Naive thymus-derived CD8-positive, alpha-beta T cell (primary cell): Measurements from ENCODE around the gene WSB1. TPM values are rescaled to one million over a fixed set of nuclear protein-coding genes. Genes with fewer than 3 reads are reported as not detected.
A peak's percentile ranks its signal among the peaks of the same experiment; 100 is the strongest.

Source experiments
- ATAC-seq, 2 donors: fragments of 150-1000 bp; cut with Tn5 transposase in 1 of 2; sonication (Bioruptor Pico), chemical (Tn5 transposase) in 1 of 2; 1 replicate in 1 of 2; 2 replicates in 1 of 2; pipeline ENCODE4 v1.10.0; 2021; ENCODE audit warnings: mild to moderate bottlenecking in 2 of 2, moderate library complexity in 2 of 2
- POLR2A ChIA-PET: fragments of 350-600 bp; sonication (Branson Sonifier 250); formaldehyde crosslinking; loops from one replicate; lab custom pipeline; 2021; ENCODE audit warnings: antibody characterized with exemption; lab: Charles Lee
- DNase-seq, 10 donors: peaks; one replicate each; pipeline versions ENCODE4 v3.0.0 to v3.0.0-alpha.2; 2020 to 2022
- H3K27ac Mint-ChIP-seq, 10 donors: one replicate each; pipeline ENCODE4 v1.8.0; 2020 to 2022; ENCODE audit warnings: mild to moderate bottlenecking in 10 of 10, mixed read lengths in 10 of 10, moderate library complexity in 4 of 10, inconsistent platforms in 1 of 10
- H3K27me3 Mint-ChIP-seq, 5 donors: one replicate each; pipeline ENCODE4 v1.8.0; 2021 to 2022; ENCODE audit warnings: mixed read lengths in 5 of 5
- H3K36me3 Mint-ChIP-seq, 3 donors: one replicate each; pipeline ENCODE4 v1.8.0; 2020 to 2022; ENCODE audit warnings: mixed read lengths in 3 of 3, mild to moderate bottlenecking in 2 of 3, inconsistent platforms in 1 of 3
- H3K4me1 Mint-ChIP-seq, 4 donors: one replicate each; pipeline ENCODE4 v1.8.0; 2021 to 2022; ENCODE audit warnings: mixed read lengths in 4 of 4
- H3K4me3 Mint-ChIP-seq, 10 donors: one replicate each; pipeline ENCODE4 v1.8.0; 2020 to 2022; ENCODE audit warnings: mild to moderate bottlenecking in 10 of 10, mixed read lengths in 10 of 10, moderate library complexity in 6 of 10, inconsistent platforms in 1 of 10
- H3K9me3 Mint-ChIP-seq, 9 donors: one replicate each; pipeline ENCODE4 v1.8.0; 2020 to 2022; ENCODE audit warnings: mixed read lengths in 9 of 9, mild to moderate bottlenecking in 3 of 9, inconsistent platforms in 1 of 9, moderate library complexity in 1 of 9
- polyA plus RNA-seq, 3 donors: library from polyadenylated mRNA; unstranded; fragments of 300-500 nt; fragmentation: Illumina TruSeq; gene quantifications; one replicate each; pipeline ENCODE4 v1.2.3, GENCODE V29; 2021
- total RNA-seq, 8 experiments: library from RNA in 2 of 8; stranded (reverse) in 2 of 8; gene quantifications; one replicate each; pipeline ENCODE4 v1.2.3 and lab custom pipeline; 2021 to 2026

The WSB1 gene
- total and polyA plus RNA-seq, 5 experiments from 2014 or later: 128 to 186 (median 154) TPM

DNA sequence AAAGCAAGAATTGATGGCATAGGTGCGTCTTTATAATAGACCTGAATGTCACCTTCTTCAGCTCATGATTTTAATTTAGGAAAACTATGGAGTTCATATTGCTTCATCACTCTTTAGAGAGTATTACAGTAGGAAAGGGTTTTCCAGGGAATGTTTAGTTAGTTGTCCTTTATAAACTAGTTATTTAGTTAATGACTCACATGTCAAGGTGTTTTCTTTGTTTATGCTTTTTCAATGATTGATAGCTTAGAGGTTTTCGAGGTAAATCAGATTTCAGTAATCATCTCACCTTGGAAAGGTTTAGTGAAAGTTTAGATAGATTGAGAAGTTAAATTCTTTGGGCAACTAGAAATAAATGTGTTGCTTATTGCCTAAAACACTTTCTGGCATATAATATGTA is 9.8 kb downstream of the WSB1 start:
- no peak for DNase-seq
- no peak for ATAC-seq
- peaks cover 0 to 63% (median 4%) of the 10 kb centered on the region in 3 donors for H3K36me3 Mint-ChIP-seq
- no peaks in the 10 kb centered on the region for H3K27me3 Mint-ChIP-seq
- H3K4me1 Mint-ChIP-seq: peaks cover 17 to 52% (median 43%) of the 10 kb centered on the region in 4 donors
- H3K4me3 Mint-ChIP-seq: no peak overlapping the region
- H3K9me3 Mint-ChIP-seq: no peaks in the 10 kb centered on the region
- peak overlapping the region in 2 of 10 donors; percentile 15 to 19 for H3K27ac Mint-ChIP-seq
- POLR2A ChIA-PET: interaction anchor here (2.8 kb wide), 1 partner anchor 10 kb away, joined by 15 read pairs; the partner anchor contains the start of gene WSB1

DNA sequence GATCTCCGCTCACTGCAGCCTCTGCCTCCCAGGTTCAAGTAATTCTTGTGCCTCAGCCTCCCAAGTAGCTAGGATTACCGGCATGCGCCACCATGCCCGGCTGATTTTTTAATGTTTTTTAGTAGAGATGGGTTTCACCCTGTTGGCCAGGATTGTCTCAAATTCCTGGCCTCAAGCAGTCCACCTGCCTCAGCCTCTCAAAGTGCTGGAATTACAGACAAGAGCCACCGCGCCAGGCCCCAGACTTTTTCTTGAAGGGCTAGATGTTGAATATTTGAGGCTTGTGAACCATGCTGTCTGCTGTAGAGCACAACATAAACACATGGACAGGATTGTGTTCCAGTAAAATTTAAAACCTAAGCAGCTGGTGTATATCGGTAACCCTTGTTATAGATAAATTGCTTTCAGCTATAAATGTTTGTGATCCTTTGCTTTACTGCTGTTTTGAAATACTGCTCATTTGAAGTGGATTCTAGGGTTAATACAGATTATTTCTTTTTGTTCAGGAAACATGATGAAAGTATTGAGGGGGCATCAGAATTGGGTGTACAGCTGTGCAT is 12.4 kb downstream of the WSB1 start:
- Mint-ChIP-seq H3K36me3 (peaks cover 0 to 84% (median 14%) of the 10 kb centered on the region in 3 donors), H3K27ac (peak overlapping the region in 5 of 10 donors; percentile 17 to 56 (median 40))
- POLR2A ChIA-PET: interaction anchor here (1.2 kb wide), 1 partner anchor 12 kb away, joined by 6 read pairs; the partner anchor contains the start of gene WSB1

DNA sequence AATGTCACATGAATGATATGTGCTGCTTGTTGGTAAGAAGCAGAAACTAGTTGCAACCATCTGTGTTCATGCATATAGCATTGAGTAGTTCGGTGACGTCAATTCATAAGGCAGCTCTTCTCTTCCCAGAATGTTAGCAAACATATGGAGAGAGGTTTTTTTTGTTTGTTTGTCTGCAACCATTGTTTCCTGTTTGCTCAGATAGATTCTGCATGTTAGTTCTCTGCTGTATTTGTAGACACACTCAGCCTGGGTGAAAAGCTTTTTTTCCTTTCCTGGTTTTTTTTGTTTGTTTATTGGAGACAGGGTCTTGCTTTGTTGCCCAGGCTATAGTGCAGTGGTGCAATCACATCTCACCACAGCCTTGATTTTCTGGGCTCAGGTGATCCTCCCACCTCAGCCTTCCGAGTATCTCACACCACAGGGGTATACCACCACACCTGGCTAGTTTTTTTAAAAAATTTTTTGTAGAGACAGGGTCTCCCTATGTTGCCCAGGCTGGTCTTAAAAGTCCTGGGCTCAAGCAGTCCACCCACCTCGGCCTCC is 16.7 kb downstream of the WSB1 start:
- H3K4me1 Mint-ChIP-seq: peaks cover 0 to 4% (median 1%) of the 10 kb centered on the region in 4 donors
- no peak overlapping the region for H3K4me3 Mint-ChIP-seq
- no peaks in the 10 kb centered on the region for H3K27me3 Mint-ChIP-seq
- peaks cover 9 to 90% (median 23%) of the 10 kb centered on the region in 3 donors for H3K36me3 Mint-ChIP-seq
- H3K27ac Mint-ChIP-seq: peak overlapping the region in 3 of 10 donors; percentile 11 to 76 (median 56)
- ATAC-seq (no peak), DNase-seq (no peak)
- no peaks in the 10 kb centered on the region for H3K9me3 Mint-ChIP-seq
- POLR2A ChIA-PET: interaction anchor here (0.6 kb wide), 1 partner anchor 17 kb away, joined by 3 read pairs; no protein-coding TSS in a partner anchor

More for the DNA sequence above, 12.4 kb downstream of the WSB1 start:
- ATAC-seq: no peak
- no peak for DNase-seq
- Mint-ChIP-seq H3K4me3 (no peak overlapping the region), H3K4me1 (peaks cover 7 to 28% (median 22%) of the 10 kb centered on the region in 4 donors), H3K9me3 (no peaks in the 10 kb centered on the region), H3K27me3 (no peaks in the 10 kb centered on the region)

DNA sequence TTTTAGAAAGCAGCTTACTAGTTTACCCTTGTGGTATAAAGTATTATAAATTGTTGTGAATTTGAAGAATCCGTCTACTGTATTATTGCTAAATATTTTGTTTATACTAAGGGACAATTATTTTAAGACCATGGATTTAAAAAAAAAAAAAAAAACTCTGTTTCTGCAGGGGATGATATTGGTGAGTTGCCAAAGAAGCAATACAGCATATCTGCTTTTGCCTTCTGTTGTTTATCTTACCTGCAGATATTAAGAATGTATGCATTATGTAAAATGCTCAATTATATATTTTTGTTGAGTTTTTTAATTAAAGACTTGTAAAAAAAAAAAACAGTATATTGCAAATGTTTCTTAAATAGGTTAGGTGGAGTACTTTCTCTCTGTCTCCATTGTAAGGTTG is 19.4 kb downstream of the WSB1 start:
- POLR2A ChIA-PET: interaction anchor here (0.7 to 2.6 kb wide), 3 partner anchors 13 to 124 kb away, joined by 3 to 8 read pairs (median 4); partner anchors contain the start of gene WSB1
- Mint-ChIP-seq H3K27me3 (no peaks in the 10 kb centered on the region), H3K27ac (peak overlapping the region in 2 of 10 donors; percentile 15 to 67), H3K4me1 (no peaks in the 10 kb centered on the region), H3K4me3 (no peak overlapping the region), H3K36me3 (peaks cover 9 to 86% (median 19%) of the 10 kb centered on the region in 3 donors), H3K9me3 (no peaks in the 10 kb centered on the region)
- ATAC-seq (no peak), DNase-seq (no peak)

DNA sequence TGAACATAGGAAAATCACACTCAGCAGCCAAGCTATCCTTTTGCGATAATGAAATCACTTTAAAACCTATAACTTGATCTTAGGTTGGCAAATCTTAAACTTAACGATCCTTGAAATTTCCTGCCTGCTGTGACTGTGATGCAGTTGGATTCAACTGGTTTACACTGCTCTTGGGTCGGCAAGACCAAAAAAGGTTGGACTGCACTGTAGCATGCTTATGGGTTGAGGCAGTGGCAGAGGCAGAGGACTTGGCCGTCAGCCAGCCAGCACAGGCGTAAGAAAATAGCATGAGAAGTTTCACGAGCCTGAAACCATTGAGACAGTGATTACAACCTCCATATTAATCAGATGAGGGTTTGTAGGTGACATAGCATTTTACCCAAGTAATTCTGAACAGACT is 21.4 kb downstream of the WSB1 start:
- POLR2A ChIA-PET: interaction anchor here (2.6 kb wide), 1 partner anchor 21 kb away, joined by 8 read pairs; the partner anchor contains the start of gene WSB1
- Mint-ChIP-seq H3K9me3 (no peaks in the 10 kb centered on the region), H3K27me3 (no peaks in the 10 kb centered on the region), H3K4me1 (no peaks in the 10 kb centered on the region), H3K27ac (peak overlapping the region in 1 of 10 donors; percentile 29), H3K4me3 (no peak overlapping the region), H3K36me3 (peaks cover 9 to 71% (median 15%) of the 10 kb centered on the region in 3 donors)
- DNase-seq (no peak), ATAC-seq (no peak)

DNA sequence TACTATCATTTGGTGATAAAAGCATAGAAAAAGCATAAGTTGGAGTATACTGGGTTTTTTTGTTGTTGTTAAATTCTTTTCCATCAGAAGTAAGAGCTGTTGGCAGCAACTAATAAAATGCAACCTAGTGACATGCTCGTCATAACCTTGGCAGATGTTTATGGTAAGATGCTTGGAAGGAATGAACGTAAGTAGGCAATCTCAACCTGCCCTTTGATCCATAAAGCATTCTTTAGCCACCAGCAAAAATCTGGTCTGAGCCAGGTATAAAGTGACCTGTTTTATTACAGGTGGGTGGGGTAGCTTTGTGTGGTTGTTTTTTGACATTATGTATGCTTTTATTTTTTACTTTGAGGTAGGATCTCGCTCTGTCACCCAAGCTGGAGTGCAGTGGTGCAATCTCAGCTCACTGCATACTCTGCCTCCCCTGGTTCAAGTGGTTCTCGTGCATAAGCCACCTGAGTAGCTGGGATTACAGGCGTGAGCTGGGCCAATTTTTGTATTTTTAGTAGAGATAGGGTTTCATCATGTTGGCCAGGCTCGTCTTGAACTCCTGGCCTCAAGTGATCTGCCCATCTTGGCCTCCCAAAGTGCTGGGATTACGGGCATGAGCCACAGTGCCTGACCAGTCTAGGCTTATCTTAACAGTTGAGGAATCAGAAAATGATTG is 22.0 kb downstream of the WSB1 start:
- Mint-ChIP-seq H3K27me3 (no peaks in the 10 kb centered on the region), H3K36me3 (peaks cover 9 to 65% (median 10%) of the 10 kb centered on the region in 3 donors), H3K4me1 (no peaks in the 10 kb centered on the region), H3K4me3 (no peak overlapping the region), H3K9me3 (no peaks in the 10 kb centered on the region), H3K27ac (peak overlapping the region in 2 of 10 donors; percentile 15 to 29)
- POLR2A ChIA-PET: interaction anchor here (2.6 kb wide), 1 partner anchor 22 kb away, joined by 8 read pairs; the partner anchor contains the start of gene WSB1
- ATAC-seq (no peak), DNase-seq (no peak)

DNA sequence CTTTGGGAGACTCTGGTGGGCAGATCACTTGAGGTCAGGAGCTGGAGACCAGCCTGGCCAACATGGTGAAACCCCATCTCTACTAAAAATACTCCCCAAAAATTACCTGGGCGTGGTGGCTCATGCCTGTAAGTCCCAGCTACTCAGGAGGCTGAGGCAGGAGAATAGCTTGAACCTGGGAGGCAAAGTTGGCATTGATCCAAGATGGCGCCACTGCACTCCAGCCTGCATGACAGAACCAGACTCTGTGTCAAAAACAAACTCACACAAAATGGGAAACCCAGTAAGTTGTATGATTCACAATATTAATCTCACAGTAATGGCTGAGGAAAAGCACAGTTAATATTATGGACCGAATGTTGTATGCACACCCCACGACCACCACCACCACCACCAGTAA is 24.3 kb downstream of the WSB1 start:
- Mint-ChIP-seq H3K4me3 (no peak overlapping the region), H3K9me3 (no peaks in the 10 kb centered on the region), H3K27me3 (no peaks in the 10 kb centered on the region), H3K4me1 (no peaks in the 10 kb centered on the region), H3K27ac (peak overlapping the region in 1 of 10 donors; percentile 48), H3K36me3 (peaks cover 5 to 45% (median 5%) of the 10 kb centered on the region in 3 donors)
- peak in 1 of 2 donors; percentile 21 for ATAC-seq
- DNase-seq: no peak
- POLR2A ChIA-PET: no interaction called here

DNA sequence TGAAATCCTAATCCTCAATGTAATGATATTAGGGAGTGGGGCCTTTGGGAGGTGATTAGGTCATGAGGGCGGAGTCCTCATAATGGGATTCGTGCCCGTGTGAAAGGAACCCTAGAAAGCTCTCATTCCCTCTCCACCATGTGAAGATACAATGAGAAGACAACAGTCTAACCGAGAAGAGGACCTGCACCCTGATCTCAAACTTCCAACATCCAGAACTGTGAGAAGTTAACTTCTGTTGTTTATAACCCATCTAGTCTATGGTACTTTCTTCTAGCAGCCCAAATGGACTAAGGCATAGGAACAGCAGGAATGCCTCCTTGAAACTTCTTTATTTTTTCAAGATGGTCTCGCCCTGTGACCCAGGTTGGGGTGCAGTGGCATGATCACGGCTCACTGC is 24.7 kb downstream of the WSB1 start:
- no peaks in the 10 kb centered on the region for H3K27me3 Mint-ChIP-seq

DNA sequence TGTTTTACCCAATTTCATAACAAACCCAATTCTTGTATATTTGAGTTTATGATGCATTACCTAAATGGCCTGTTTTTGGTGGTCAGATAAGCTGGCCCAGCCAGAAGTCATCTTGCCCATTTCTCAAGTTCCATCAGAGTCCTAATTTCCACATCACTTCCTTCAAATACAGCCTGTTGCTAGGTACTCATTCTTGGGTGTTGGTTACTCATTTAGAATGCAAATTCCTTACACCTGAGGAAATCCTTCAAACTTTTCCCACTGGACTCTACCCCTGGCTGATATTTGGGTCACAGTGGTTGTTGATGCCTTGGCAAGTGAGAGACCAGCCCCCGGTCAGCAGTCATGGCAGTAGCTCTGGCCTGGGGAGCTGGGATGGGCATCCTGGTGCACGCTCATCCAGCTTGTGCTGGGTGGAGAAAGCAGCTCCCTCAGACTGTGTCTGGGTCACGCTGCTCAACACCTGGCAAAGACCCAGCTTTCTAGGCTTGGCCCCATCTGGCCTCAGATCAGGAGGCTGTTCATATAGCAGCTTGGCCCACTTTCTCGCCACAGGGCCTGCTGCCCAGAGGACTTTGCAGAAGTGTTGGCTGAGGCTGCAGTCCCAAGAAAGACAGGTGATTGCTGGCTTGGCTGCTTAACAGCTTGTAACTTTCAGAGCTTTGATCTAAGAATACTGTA is 25.8 kb downstream of the WSB1 start:
- no peak for DNase-seq
- peak in 1 of 2 donors; percentile 28 for ATAC-seq
- POLR2A ChIA-PET: interaction anchor here (0.9 kb wide), 1 partner anchor 26 kb away, joined by 3 read pairs; the partner anchor contains the start of gene WSB1
- Mint-ChIP-seq H3K9me3 (no peaks in the 10 kb centered on the region), H3K36me3 (peaks cover 5 to 32% (median 5%) of the 10 kb centered on the region in 3 donors), H3K27ac (peak overlapping the region in 6 of 10 donors; percentile 11 to 60 (median 48)), H3K27me3 (no peaks in the 10 kb centered on the region), H3K4me1 (no peaks in the 10 kb centered on the region), H3K4me3 (no peak overlapping the region)

More for the DNA sequence above, 24.7 kb downstream of the WSB1 start:
- no peak overlapping the region for H3K4me3 Mint-ChIP-seq
- no peaks in the 10 kb centered on the region for H3K4me1 Mint-ChIP-seq
- DNase-seq (no peak), ATAC-seq (peak in 1 of 2 donors; percentile 12)
- H3K36me3 Mint-ChIP-seq: peaks cover 5 to 42% (median 5%) of the 10 kb centered on the region in 3 donors
- H3K27ac Mint-ChIP-seq: peak overlapping the region in 4 of 10 donors; percentile 48 to 72 (median 52)
- POLR2A ChIA-PET: no interaction called here
- H3K9me3 Mint-ChIP-seq: no peaks in the 10 kb centered on the region

DNA sequence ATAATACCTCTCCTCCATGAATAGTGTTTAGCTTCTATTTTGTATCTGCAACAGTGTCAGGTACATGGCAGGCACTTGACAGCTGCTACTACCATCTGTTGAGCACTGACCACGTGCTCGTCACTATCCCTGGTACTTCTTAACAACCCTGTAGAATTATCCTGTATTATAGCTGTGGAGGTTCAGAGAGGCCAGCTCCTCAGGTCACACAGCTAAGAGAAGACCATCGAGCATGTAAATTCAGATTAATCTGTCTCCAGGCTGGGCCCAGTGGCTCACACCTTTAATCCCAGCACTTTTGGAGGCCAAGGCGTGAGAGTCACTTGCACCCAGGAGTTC is 26.3 kb downstream of the WSB1 start:
- ATAC-seq: no peak
- Mint-ChIP-seq H3K27me3 (no peaks in the 10 kb centered on the region), H3K4me1 (no peaks in the 10 kb centered on the region), H3K9me3 (no peaks in the 10 kb centered on the region), H3K4me3 (no peak overlapping the region), H3K36me3 (peaks cover 0 to 27% (median 2%) of the 10 kb centered on the region in 3 donors), H3K27ac (peak overlapping the region in 4 of 10 donors; percentile 44 to 74 (median 59))
- POLR2A ChIA-PET: interaction anchor here (0.9 kb wide), 1 partner anchor 26 kb away, joined by 3 read pairs; the partner anchor contains the start of gene WSB1
- no peak for DNase-seq

DNA sequence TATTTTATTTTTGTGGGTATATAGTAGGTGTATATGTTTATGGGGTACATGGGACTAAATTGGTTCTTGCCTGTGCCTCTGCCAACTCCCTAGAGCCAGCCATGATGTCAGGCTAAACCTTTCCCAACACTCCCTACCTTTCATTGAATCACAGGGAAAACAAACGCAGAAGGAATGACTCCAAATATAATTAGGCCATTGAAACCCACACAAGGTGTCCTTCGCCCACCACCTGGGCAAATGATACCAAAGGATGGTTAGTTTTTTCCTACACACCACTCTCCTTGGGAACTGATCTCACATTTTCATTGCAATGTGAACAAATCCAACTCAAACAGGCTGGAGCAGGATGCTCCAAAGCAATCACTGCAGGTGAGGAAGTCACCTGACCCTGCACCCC is 27.5 kb downstream of the WSB1 start:
- Mint-ChIP-seq H3K9me3 (no peaks in the 10 kb centered on the region), H3K4me3 (no peak overlapping the region)
- POLR2A ChIA-PET: no interaction called here

DNA sequence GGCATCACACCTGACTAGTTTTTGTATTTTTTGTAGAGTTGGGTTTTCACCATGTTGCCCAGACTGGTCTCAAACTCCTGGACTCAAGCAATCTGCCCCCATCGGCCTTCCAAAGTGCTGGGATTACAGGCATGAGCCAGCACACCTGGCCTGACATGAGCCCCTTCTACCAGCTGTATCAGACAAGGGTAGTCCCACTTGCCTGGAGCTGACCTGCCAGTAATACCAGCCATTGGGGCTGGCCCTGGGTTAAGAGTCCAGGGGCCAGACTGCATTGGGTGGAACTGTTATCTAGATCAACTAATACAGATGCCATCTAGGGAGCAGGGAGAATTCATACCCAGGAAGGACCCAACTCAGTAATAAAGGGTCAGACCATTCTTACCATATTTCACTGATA is 28.1 kb downstream of the WSB1 start:
- POLR2A ChIA-PET: no interaction called here
- ATAC-seq: no peak
- H3K27ac Mint-ChIP-seq: no peak overlapping the region
- H3K4me1 Mint-ChIP-seq: no peaks in the 10 kb centered on the region
- H3K27me3 Mint-ChIP-seq: no peaks in the 10 kb centered on the region
- H3K9me3 Mint-ChIP-seq: no peaks in the 10 kb centered on the region
- DNase-seq: no peak
- no peak overlapping the region for H3K4me3 Mint-ChIP-seq
- H3K36me3 Mint-ChIP-seq: peaks cover 0 to 9% (median 0%) of the 10 kb centered on the region in 3 donors

More for the DNA sequence above, 27.5 kb downstream of the WSB1 start:
- ATAC-seq: no peak
- no peak for DNase-seq
- Mint-ChIP-seq H3K27me3 (no peaks in the 10 kb centered on the region), H3K27ac (peak overlapping the region in 3 of 10 donors; percentile 13 to 59 (median 34)), H3K36me3 (peaks cover 0 to 15% (median 0%) of the 10 kb centered on the region in 3 donors), H3K4me1 (no peaks in the 10 kb centered on the region)
